ENCODE measurements around the gene PPP2R2C. TPM values are rescaled to one million over a fixed set of nuclear protein-coding genes. Genes with fewer than 3 reads are reported as not detected.

The PPP2R2C gene
- total and polyA plus RNA-seq, 12 donors: 0.14 to 10.6 (median 4.2) TPM

- ATAC-seq (no peak), DNase-seq (no peak)
- H3K4me3 ChIP-seq: no peak overlapping the region
- peaks cover 0 to 34% (median 11%) of the 10 kb centered on the region in 7 donors for H3K27me3 ChIP-seq
- no peaks in the 10 kb centered on the region for H3K9me3 ChIP-seq
- no peak overlapping the region for H3K27ac ChIP-seq
- TF ChIP-seq CTCF (IDR thresholded peaks at IDR 0.05): no peak
- 56 to 60% methylated on average over 8 of the region's 8 CpGs for WGBS, 2 donors
- H3K36me3 ChIP-seq: no peaks in the 10 kb centered on the region
- H3K4me1 ChIP-seq: no peaks in the 10 kb centered on the region
- intact Hi-C loops (cut with DNase I): no loop called here
These were observed 117.8 kb downstream of the PPP2R2C start for GRCh38 chr4:6354626-6355025.

GRCh38 chr4:6354119-6354518, 118.3 kb downstream of the PPP2R2C start:
- no peak overlapping the region for H3K4me3 ChIP-seq
- H3K27me3 ChIP-seq: peaks cover 0 to 35% (median 11%) of the 10 kb centered on the region in 7 donors
- H3K4me1 ChIP-seq: no peaks in the 10 kb centered on the region
- no peaks in the 10 kb centered on the region for H3K36me3 ChIP-seq
- DNase-seq (no peak), ATAC-seq (no peak)
- H3K9me3 ChIP-seq: no peaks in the 10 kb centered on the region
- WGBS, 2 donors: 59 to 60% methylated on average over 15 of the region's 15 CpGs
- H3K27ac ChIP-seq: no peak overlapping the region
- TF ChIP-seq CTCF (IDR thresholded peaks at IDR 0.05): no peak
- intact Hi-C loops (cut with DNase I): no loop called here

DNA sequence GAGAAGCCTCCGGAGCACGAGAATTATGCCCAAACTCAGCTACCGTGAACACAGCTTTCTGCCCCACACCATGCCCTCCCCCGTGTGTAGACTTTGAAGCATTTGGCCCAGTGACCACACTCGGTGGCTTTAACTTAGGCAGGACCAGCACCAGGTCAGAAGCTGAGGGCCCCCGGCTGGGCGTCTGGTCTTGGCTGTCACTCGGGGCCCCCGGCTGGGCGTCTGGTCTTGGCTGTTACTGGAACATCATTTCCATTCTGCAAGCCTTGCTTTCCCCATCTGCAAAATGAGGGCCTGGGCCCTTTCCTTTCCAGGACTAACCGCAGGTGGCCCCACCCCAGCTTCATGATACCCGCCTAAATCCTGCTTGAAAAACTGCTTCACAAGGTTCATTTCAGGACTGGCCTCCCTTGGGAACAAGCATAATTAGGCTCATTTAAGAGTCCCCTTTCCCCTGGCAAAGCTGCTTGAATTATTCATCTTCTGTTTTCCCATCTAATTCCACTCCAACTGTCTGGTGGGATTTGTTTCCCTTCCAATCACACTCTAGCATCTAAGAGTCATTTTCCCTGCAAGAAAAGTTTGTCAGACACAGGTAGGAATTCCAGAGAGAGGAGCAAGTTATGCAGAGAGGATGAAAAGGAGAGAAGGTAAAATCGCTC, 120.3 kb downstream of the PPP2R2C start:
- H3K9me3 ChIP-seq: no peaks in the 10 kb centered on the region
- H3K4me1 ChIP-seq: no peaks in the 10 kb centered on the region
- ATAC-seq: no peak
- intact Hi-C loops (cut with DNase I): no loop called here
- peaks cover 0 to 51% (median 19%) of the 10 kb centered on the region in 7 donors for H3K27me3 ChIP-seq
- no peak overlapping the region for H3K27ac ChIP-seq
- 69 to 70% methylated on average over 13 of the region's 13 CpGs for WGBS, 2 donors
- no peak for DNase-seq
- H3K36me3 ChIP-seq: no peaks in the 10 kb centered on the region
- H3K4me3 ChIP-seq: no peak overlapping the region
- TF ChIP-seq CTCF (IDR thresholded peaks at IDR 0.05): no peak

GRCh38 chr4:6351246-6352000, 121.0 kb downstream of the PPP2R2C start:
- no peak for ATAC-seq
- no peak for TF ChIP-seq CTCF (IDR thresholded peaks at IDR 0.05)
- H3K9me3 ChIP-seq: no peaks in the 10 kb centered on the region
- no peak overlapping the region for H3K27ac ChIP-seq
- no peaks in the 10 kb centered on the region for H3K36me3 ChIP-seq
- no peak overlapping the region for H3K4me3 ChIP-seq
- no peak for DNase-seq
- intact Hi-C loops (cut with DNase I): no loop called here
- 91 to 92% methylated on average over 22 of the region's 22 CpGs for WGBS, 2 donors
- no peaks in the 10 kb centered on the region for H3K4me1 ChIP-seq
- peaks cover 0 to 50% (median 19%) of the 10 kb centered on the region in 7 donors for H3K27me3 ChIP-seq
